T follicular helper cell (primary cell): Measurements from ENCODE around the gene XKR3.
"Not testable (repeated sequence)": the region's sequence is repeated elsewhere in the genome, so short reads cannot be mapped to it uniquely, and the experiment has no call there.

Experiments used
- DNase-seq: peaks from one replicate; pipeline ENCODE4 v3.0.0-alpha.2; 2020; ENCODE audit warnings: low read depth

The XKR3 gene

GRCh38 chr22:16747266-16748159 lies 77.7 kb downstream of the XKR3 start:
- DNase-seq, result not testable (repeated sequence)

- not testable (repeated sequence) for DNase-seq
Measured at GRCh38 chr22:16734271-16734670, 90.9 kb downstream of the XKR3 start.
